Right lobe of liver (tissue), 4 donors: ENCODE data around the gene POP4.

Experiments
- CTCF ChIP-seq, 4 donors: fragments of 200-600 bp in 3 of 4; fragments of 450-650 bp in 1 of 4; IDR thresholded peaks; one replicate each; pipeline versions ENCODE4 v1.5.1 to v1.8.0; 2016 to 2022; ENCODE audit warnings: antibody characterized with exemption in 4 of 4, mild to moderate bottlenecking in 2 of 4
- POLR2A ChIP-seq: fragments of 450-650 bp; IDR thresholded peaks from one replicate; pipeline ENCODE4 v1.6.1; 2017; ENCODE audit warnings: antibody characterized with exemption, mild to moderate bottlenecking
- donor health status: DM: no; HTN: no; CAD: no.
- donor health status: DM: no; HTN: no; CAD: no.
- donor health status: DM: no; HTN: yes; CAD: no.

GRCh38 chr19:29612121-29612520, 6.0 kb downstream of the POP4 start:
- no peak for TF ChIP-seq CTCF (IDR thresholded peaks at IDR 0.05)
- no peak for TF ChIP-seq POLR2A
